ENCODE measurements around the gene CKM. TPM values are rescaled to one million over a fixed set of nuclear protein-coding genes. Genes with fewer than 3 reads are reported as not detected.

The CKM gene
- total and polyA plus RNA-seq, 10 of the 15 experiments (the other 5 are each of a cell fraction or from before 2014, with no cell fraction given), result 0.08 to 0.14 (median 0.13) TPM; not detected in 5

DNA sequence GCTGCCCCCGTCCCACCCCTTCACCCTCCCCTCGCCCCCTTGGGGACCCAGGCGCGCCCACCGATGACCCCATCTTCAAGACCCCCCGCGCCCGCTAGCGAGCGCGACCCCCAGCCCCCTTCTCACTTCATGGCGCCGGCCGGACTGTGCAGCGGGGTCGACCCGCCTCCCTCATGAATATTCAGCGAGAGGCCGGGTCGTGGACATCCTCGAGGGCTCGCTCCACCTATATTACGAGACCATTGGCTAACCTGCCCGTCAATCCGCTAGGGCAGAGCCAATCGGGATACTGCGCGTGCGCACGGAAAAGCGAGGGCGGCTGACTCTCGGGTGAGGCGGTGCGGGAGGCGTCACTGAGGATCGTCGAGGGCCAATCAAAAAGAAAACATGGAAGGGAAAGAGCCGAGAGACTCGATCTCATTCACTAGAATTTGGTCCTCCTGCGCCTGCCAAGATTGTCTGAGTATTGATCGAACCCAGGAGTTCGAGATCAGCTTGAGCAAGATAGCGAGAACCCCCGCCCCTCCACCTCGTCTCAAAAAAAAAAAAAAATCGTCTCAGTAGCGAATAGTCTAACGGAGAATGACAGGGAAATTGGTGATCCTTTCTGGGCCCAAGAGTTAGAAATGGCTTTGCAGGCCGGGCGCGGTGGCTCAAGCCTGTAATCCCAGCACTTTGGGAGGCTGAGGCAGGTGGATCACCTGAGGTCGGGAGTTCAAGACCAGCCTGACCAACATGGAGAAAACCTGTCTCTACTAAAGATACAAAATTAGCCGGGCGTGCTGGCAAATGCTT lies 47.9 kb upstream of the CKM start, which contains the start of gene ERCC2 (continued):
- TF ChIP-seq, protein P1, sequence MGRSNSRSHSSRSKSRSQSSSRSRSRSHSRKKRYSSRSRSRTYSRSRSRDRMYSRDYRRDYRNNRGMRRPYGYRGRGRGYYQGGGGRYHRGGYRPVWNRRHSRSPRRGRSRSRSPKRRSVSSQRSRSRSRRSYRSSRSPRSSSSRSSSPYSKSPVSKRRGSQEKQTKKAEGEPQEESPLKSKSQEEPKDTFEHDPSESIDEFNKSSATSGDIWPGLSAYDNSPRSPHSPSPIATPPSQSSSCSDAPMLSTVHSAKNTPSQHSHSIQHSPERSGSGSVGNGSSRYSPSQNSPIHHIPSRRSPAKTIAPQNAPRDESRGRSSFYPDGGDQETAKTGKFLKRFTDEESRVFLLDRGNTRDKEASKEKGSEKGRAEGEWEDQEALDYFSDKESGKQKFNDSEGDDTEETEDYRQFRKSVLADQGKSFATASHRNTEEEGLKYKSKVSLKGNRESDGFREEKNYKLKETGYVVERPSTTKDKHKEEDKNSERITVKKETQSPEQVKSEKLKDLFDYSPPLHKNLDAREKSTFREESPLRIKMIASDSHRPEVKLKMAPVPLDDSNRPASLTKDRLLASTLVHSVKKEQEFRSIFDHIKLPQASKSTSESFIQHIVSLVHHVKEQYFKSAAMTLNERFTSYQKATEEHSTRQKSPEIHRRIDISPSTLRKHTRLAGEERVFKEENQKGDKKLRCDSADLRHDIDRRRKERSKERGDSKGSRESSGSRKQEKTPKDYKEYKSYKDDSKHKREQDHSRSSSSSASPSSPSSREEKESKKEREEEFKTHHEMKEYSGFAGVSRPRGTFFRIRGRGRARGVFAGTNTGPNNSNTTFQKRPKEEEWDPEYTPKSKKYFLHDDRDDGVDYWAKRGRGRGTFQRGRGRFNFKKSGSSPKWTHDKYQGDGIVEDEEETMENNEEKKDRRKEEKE (IDR thresholded peaks at IDR 0.05), result no peak
- no peak for TF ChIP-seq PAX5 (IDR thresholded peaks at IDR 0.05; ENCODE audit: borderline replicate concordance, low read depth, low read length)
- no peak for TF ChIP-seq BRCA1 (IDR thresholded peaks at IDR 0.05; ENCODE audit: low read depth, low read length)
- peak; percentile 68; the same call in 1 of the 2 replicates for TF ChIP-seq CREM (IDR thresholded peaks at IDR 0.05; ENCODE audit: low read depth)
- TF ChIP-seq, protein P2, sequence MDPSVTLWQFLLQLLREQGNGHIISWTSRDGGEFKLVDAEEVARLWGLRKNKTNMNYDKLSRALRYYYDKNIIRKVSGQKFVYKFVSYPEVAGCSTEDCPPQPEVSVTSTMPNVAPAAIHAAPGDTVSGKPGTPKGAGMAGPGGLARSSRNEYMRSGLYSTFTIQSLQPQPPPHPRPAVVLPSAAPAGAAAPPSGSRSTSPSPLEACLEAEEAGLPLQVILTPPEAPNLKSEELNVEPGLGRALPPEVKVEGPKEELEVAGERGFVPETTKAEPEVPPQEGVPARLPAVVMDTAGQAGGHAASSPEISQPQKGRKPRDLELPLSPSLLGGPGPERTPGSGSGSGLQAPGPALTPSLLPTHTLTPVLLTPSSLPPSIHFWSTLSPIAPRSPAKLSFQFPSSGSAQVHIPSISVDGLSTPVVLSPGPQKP (IDR thresholded peaks at IDR 0.05; ENCODE audit: low read depth, low read length), result no peak
- no peak for TF ChIP-seq MYB (IDR thresholded peaks at IDR 0.05; ENCODE audit: borderline replicate concordance, low read depth, low read length)
- no peak for TF ChIP-seq WRNIP1 (IDR thresholded peaks at IDR 0.05; ENCODE audit: borderline replicate concordance, low read depth, low read length)
- TF ChIP-seq CBX3 (IDR thresholded peaks at IDR 0.05; ENCODE audit: borderline replicate concordance, low read depth), result no peak
- no peak for TF ChIP-seq SRF (IDR thresholded peaks at IDR 0.05; ENCODE audit: low read depth in 2 of 2, low read length in 2 of 2)
- TF ChIP-seq NR2C1 (IDR thresholded peaks at IDR 0.05), result no peak
- TF ChIP-seq, protein P3, sequence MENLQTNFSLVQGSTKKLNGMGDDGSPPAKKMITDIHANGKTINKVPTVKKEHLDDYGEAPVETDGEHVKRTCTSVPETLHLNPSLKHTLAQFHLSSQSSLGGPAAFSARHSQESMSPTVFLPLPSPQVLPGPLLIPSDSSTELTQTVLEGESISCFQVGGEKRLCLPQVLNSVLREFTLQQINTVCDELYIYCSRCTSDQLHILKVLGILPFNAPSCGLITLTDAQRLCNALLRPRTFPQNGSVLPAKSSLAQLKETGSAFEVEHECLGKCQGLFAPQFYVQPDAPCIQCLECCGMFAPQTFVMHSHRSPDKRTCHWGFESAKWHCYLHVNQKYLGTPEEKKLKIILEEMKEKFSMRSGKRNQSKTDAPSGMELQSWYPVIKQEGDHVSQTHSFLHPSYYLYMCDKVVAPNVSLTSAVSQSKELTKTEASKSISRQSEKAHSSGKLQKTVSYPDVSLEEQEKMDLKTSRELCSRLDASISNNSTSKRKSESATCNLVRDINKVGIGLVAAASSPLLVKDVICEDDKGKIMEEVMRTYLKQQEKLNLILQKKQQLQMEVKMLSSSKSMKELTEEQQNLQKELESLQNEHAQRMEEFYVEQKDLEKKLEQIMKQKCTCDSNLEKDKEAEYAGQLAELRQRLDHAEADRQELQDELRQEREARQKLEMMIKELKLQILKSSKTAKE (IDR thresholded peaks at IDR 0.05; ENCODE audit: low read depth, poor library complexity, severe bottlenecking), result no peak
- TF ChIP-seq BHLHE40 (IDR thresholded peaks at IDR 0.05; ENCODE audit: borderline replicate concordance in 1 of 2, low read depth in 2 of 2, low read length in 1 of 2), result peak; percentile 46 to 86; a peak in 3 of 4 replicates
- no peak for TF ChIP-seq TCF7 (IDR thresholded peaks at IDR 0.05; ENCODE audit: borderline replicate concordance)
- TF ChIP-seq, protein P4, sequence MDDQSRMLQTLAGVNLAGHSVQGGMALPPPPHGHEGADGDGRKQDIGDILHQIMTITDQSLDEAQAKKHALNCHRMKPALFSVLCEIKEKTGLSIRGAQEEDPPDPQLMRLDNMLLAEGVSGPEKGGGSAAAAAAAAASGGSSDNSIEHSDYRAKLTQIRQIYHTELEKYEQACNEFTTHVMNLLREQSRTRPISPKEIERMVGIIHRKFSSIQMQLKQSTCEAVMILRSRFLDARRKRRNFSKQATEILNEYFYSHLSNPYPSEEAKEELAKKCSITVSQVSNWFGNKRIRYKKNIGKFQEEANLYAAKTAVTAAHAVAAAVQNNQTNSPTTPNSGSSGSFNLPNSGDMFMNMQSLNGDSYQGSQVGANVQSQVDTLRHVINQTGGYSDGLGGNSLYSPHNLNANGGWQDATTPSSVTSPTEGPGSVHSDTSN (IDR thresholded peaks at IDR 0.05; ENCODE audit: insufficient replicate concordance, low read depth, low read length), result peak; percentile 100
- TF ChIP-seq ZNF217 (IDR thresholded peaks at IDR 0.05), result no peak
- TF ChIP-seq ZNF274 (IDR thresholded peaks at IDR 0.05; ENCODE audit: insufficient read depth, insufficient read length), result no peak
- TF ChIP-seq CHD1 (IDR thresholded peaks at IDR 0.05; ENCODE audit: low read depth, low read length), result no peak
- TF ChIP-seq HCFC1 (IDR thresholded peaks at IDR 0.05; ENCODE audit: low read length), result peak; percentile 33
- TF ChIP-seq KDM1A (IDR thresholded peaks at IDR 0.05; ENCODE audit: borderline replicate concordance), result no peak
- no peak for TF ChIP-seq KAT2A (conservative IDR thresholded peaks at IDR 0.05; ENCODE audit: control insufficient read depth, low read depth, low read length)
- TF ChIP-seq BMI1 (IDR thresholded peaks at IDR 0.05; ENCODE audit: borderline replicate concordance), result no peak
- no peak for TF ChIP-seq SREBF1 (IDR thresholded peaks at IDR 0.05; ENCODE audit: low read length)
- no peak for TF ChIP-seq CHD4 (IDR thresholded peaks at IDR 0.05)
- no peak for TF ChIP-seq ESRRA (IDR thresholded peaks at IDR 0.05; ENCODE audit: low read length)
